OCI-LY1 (cell line): ENCODE measurements around the gene IL36B.

Experiments used
- H2AFZ ChIP-seq: fragments of 200-600 bp; sonication (generic), shearing (Covaris generic); 2 replicates; pipeline ENCODE4 v1.6.0; 2014; ENCODE audit warnings: antibody characterized with exemption, mild to moderate bottlenecking, low read length
- H3F3A ChIP-seq: fragments of 200-600 bp; sonication (generic), shearing (Covaris generic); 2 replicates; pipeline ENCODE4 v1.6.0; 2014; ENCODE audit warnings: mild to moderate bottlenecking, antibody characterized with exemption, low read length, moderate library complexity; ENCODE audit not compliant: insufficient read depth
- H3K27ac ChIP-seq: fragments of 200-600 bp; sonication (generic); 2 replicates; pipeline ENCODE4 v1.5.1; 2014; ENCODE audit warnings: low read length, mixed run types, mild to moderate bottlenecking, low read depth; ENCODE audit not compliant: poor library complexity, severe bottlenecking
- H3K27me3 ChIP-seq: fragments of 200-600 bp; sonication (generic); 2 replicates; pipeline ENCODE4 v1.6.0; 2014; ENCODE audit warnings: antibody characterized with exemption, mild to moderate bottlenecking, low read length, moderate library complexity; ENCODE audit not compliant: insufficient read depth
- H3K36me3 ChIP-seq: fragments of 200-600 bp; sonication (generic); 2 replicates; pipeline ENCODE4 v1.6.1; 2014; ENCODE audit warnings: mild to moderate bottlenecking, antibody characterized with exemption, low read length, moderate library complexity, mixed read lengths; ENCODE audit not compliant: insufficient read depth
- H3K4me1 ChIP-seq: fragments of 200-600 bp; sonication (generic); 2 replicates; pipeline ENCODE4 v1.5.1; 2014; ENCODE audit warnings: mild to moderate bottlenecking, low read length, moderate library complexity; ENCODE audit not compliant: insufficient read depth, severe bottlenecking
- H3K4me2 ChIP-seq: fragments of 200-600 bp; sonication (generic), shearing (Covaris generic); 2 replicates; pipeline ENCODE4 v1.6.1; 2014; ENCODE audit warnings: low read length
- H3K4me3 ChIP-seq: fragments of 200-600 bp; sonication (generic); 2 replicates; pipeline ENCODE4 v1.5.1; 2014; ENCODE audit warnings: low read length, low read depth, mild to moderate bottlenecking, mixed read lengths; ENCODE audit not compliant: poor library complexity, severe bottlenecking
- H3K79me2 ChIP-seq: fragments of 200-600 bp; shearing (Covaris generic); 2 replicates; pipeline ENCODE4 v1.6.1; 2016; ENCODE audit warnings: mixed run types, low read length, mixed read lengths; ENCODE audit not compliant: insufficient read depth
- H3K9ac ChIP-seq: fragments of 200-600 bp; sonication (generic), shearing (Covaris generic); 2 replicates; pipeline ENCODE4 v1.6.1; 2014; ENCODE audit warnings: mild to moderate bottlenecking, low read length, mixed read lengths
- H3K9me2 ChIP-seq: fragments of 200-600 bp; sonication (generic), shearing (Covaris generic); 2 replicates; pipeline ENCODE4 v1.6.1; 2014; ENCODE audit warnings: low read depth, mild to moderate bottlenecking, low read length, mixed read lengths
- H3K9me3 ChIP-seq: fragments of 200-600 bp; shearing (Covaris generic); 2 replicates; pipeline ENCODE4 v1.6.1; 2014; ENCODE audit warnings: low read length, mixed read lengths
- H4K20me1 ChIP-seq: fragments of 200-600 bp; sonication (generic), shearing (Covaris generic); 2 replicates; pipeline ENCODE4 v1.6.0; 2016; ENCODE audit warnings: mild to moderate bottlenecking, low read length; ENCODE audit not compliant: insufficient read depth
- EZH2 ChIP-seq: fragments of 200-600 bp; sonication (generic), shearing (Covaris generic); IDR thresholded peaks from 2 replicates; pipeline ENCODE4 v1.8.0; 2017; ENCODE audit warnings: borderline replicate concordance, mixed run types, mild to moderate bottlenecking, antibody characterized with exemption, low read length, moderate library complexity, mixed read lengths
- TF ChIP-seq, protein P1 (sequence below): fragments of 200-600 bp; sonication (generic), shearing (Covaris generic); IDR thresholded peaks from 2 replicates; pipeline ENCODE4 v1.5.1; 2017; ENCODE audit warnings: mild to moderate bottlenecking, antibody characterized with exemption, low read length, moderate library complexity, mixed read lengths

The IL36B gene

DNA sequence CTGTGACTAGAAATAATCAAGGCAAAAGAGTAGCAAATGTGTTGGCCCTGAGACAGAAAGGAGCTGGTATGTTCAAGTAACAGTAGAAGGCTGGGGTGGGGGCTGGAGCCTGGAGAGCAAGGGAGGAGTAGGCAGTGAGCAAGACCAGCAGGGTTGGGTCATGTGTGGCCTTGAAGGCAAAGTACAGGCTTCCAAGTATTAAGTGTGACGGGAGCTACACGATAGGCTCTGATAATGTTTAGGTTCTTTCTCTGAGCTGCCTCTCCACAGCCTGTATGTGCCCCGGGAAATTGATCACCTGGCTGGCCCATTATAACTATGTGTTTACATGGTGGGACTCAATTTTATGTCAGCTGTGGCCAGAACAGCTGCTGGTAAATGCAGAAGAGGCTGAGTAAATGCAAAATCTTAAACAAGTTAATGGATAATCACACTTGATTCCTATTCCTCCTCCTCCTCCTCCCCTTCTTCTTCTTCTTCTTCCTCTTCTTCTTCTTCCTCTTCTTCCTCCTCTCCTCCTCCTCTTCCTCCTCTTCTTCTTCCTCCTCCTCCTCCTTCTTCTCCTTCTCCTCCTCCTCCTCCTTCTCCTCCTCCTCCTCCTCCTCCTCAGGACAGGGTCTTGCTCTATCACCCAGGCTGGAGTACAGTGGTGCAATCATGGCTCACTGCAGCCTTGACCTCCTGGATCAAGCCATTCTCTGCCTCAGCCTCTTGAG lies 24.4 kb upstream of the IL36B start:
- Histone ChIP-seq H3K9me3 (no peaks in the 10 kb centered on the region), H3K4me1 (no peaks in the 10 kb centered on the region), H3F3A (no peaks in the 10 kb centered on the region), H3K27ac (no peak overlapping the region), H3K27me3 (no peaks in the 10 kb centered on the region), H3K9ac (no peak overlapping the region), H4K20me1 (no peaks in the 10 kb centered on the region), H3K9me2 (no peaks in the 10 kb centered on the region), H3K4me2 (no peak overlapping the region), H3K79me2 (no peaks in the 10 kb centered on the region), H2AFZ (no peak overlapping the region), H3K36me3 (no peaks in the 10 kb centered on the region), H3K4me3 (no peak overlapping the region)
- no peak for TF ChIP-seq EZH2
- TF ChIP-seq, protein P1, sequence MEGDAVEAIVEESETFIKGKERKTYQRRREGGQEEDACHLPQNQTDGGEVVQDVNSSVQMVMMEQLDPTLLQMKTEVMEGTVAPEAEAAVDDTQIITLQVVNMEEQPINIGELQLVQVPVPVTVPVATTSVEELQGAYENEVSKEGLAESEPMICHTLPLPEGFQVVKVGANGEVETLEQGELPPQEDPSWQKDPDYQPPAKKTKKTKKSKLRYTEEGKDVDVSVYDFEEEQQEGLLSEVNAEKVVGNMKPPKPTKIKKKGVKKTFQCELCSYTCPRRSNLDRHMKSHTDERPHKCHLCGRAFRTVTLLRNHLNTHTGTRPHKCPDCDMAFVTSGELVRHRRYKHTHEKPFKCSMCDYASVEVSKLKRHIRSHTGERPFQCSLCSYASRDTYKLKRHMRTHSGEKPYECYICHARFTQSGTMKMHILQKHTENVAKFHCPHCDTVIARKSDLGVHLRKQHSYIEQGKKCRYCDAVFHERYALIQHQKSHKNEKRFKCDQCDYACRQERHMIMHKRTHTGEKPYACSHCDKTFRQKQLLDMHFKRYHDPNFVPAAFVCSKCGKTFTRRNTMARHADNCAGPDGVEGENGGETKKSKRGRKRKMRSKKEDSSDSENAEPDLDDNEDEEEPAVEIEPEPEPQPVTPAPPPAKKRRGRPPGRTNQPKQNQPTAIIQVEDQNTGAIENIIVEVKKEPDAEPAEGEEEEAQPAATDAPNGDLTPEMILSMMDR: no peak

DNA sequence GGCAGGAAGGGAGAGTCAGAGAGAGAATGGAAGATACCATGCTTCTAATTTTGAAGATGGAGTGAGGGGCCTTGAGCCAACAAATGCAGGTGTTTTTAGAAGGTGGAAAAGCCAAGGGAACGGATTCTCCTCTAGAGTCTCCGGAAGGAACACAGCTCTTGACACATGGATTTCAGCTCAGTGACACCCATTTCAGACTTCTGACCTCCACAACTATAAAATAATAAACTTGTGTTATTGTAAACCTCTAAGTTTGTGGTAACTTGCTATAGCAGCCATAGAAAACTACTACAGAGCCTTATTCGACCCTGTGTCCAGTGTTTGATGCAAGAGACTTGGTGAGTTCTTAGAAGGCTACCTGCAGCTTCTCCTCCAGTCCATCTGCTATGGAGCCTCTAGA lies 22.9 kb upstream of the IL36B start:
- no peak overlapping the region for H3K27ac ChIP-seq
- H3F3A ChIP-seq: no peaks in the 10 kb centered on the region
- no peak overlapping the region for H3K4me2 ChIP-seq
- TF ChIP-seq, protein P1: no peak
- no peak for TF ChIP-seq EZH2
- no peaks in the 10 kb centered on the region for H3K27me3 ChIP-seq
- no peaks in the 10 kb centered on the region for H3K36me3 ChIP-seq
- no peak overlapping the region for H3K4me3 ChIP-seq
- H3K9me2 ChIP-seq: no peaks in the 10 kb centered on the region
- H3K4me1 ChIP-seq: no peaks in the 10 kb centered on the region
- H2AFZ ChIP-seq: no peak overlapping the region
- H3K9ac ChIP-seq: no peak overlapping the region
- no peaks in the 10 kb centered on the region for H3K79me2 ChIP-seq
- H4K20me1 ChIP-seq: no peaks in the 10 kb centered on the region
- H3K9me3 ChIP-seq: no peaks in the 10 kb centered on the region

DNA sequence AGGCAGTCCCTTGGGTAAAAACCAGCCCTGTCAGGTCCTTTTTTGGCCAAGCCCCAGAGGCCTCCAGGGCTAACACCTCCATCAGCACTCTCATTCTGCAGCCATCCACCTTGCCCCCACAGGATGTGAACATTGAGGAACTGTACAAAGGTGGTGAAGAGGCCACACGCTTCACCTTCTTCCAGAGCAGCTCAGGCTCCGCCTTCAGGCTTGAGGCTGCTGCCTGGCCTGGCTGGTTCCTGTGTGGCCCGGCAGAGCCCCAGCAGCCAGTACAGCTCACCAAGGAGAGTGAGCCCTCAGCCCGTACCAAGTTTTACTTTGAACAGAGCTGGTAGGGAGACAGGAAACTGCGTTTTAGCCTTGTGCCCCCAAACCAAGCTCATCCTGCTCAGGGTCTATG lies 22.4 kb upstream of the IL36B start:
- Histone ChIP-seq H3K36me3 (no peaks in the 10 kb centered on the region), H3K4me3 (no peak overlapping the region), H3K79me2 (no peaks in the 10 kb centered on the region), H2AFZ (no peak overlapping the region), H4K20me1 (no peaks in the 10 kb centered on the region), H3K4me2 (no peak overlapping the region), H3K4me1 (no peaks in the 10 kb centered on the region), H3K9me2 (no peaks in the 10 kb centered on the region), H3K9me3 (no peaks in the 10 kb centered on the region), H3F3A (no peaks in the 10 kb centered on the region), H3K27ac (no peak overlapping the region), H3K27me3 (no peaks in the 10 kb centered on the region), H3K9ac (no peak overlapping the region)
- no peak for TF ChIP-seq EZH2
- TF ChIP-seq, protein P1: no peak
